Measurements from ENCODE around the gene SKIDA1.

DNA sequence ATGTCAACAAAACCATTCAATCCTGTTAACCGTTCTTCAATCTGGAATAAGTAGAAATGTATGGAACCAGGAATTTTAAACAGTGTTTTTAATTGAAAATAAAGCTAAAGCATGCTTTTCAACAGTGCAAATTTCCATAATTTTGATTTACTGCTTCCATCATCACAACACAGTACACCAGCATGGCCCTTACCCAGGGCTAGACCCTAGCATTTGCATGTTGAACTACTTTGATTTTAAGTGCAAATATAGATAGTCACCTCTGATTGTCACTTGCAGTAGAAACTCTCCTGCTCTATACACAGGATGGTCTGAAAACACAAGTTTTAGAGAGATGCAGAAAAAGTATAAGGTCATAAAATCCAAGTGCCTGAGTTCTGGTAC is 12.1 kb downstream of the SKIDA1 start:
- TF ChIP-seq, protein P1, sequence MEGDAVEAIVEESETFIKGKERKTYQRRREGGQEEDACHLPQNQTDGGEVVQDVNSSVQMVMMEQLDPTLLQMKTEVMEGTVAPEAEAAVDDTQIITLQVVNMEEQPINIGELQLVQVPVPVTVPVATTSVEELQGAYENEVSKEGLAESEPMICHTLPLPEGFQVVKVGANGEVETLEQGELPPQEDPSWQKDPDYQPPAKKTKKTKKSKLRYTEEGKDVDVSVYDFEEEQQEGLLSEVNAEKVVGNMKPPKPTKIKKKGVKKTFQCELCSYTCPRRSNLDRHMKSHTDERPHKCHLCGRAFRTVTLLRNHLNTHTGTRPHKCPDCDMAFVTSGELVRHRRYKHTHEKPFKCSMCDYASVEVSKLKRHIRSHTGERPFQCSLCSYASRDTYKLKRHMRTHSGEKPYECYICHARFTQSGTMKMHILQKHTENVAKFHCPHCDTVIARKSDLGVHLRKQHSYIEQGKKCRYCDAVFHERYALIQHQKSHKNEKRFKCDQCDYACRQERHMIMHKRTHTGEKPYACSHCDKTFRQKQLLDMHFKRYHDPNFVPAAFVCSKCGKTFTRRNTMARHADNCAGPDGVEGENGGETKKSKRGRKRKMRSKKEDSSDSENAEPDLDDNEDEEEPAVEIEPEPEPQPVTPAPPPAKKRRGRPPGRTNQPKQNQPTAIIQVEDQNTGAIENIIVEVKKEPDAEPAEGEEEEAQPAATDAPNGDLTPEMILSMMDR (conservative IDR thresholded peaks at IDR 0.05; ENCODE audit: low read length), result no peak
- no peak for TF ChIP-seq EZH2phosphoT487 (IDR thresholded peaks at IDR 0.05; ENCODE audit: borderline replicate concordance)
